Fibroblast of skin of left biceps (primary cell): ENCODE measurements around the gene KLHDC9.

Experiments
- DNase-seq, 2 experiments: peaks; one replicate each; pipeline ENCODE4 v3.0.0-alpha.2; 2013; ENCODE audit warnings: low read depth in 2 of 2

The KLHDC9 gene

DNA sequence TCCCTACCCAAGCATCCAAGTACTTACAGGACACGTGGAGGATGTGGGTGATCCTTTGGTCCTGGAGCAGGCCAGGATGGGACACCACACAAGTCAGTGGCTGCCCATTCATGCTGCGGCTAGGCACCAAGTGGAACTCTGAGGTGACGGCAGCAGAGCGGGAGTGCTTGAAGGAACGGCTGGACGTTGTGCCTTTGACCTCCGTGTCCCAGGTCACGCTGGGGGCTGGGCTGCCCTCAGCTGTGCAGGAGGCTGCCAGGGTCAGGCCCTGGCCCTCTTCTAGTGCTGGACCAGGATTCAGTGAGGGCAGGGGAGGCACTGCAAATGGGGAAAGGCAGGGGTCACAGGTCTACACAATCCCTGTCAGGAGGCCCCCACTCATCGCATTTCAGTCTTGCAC is 20.7 kb upstream of the KLHDC9 start:
- DNase-seq: no peak

DNA sequence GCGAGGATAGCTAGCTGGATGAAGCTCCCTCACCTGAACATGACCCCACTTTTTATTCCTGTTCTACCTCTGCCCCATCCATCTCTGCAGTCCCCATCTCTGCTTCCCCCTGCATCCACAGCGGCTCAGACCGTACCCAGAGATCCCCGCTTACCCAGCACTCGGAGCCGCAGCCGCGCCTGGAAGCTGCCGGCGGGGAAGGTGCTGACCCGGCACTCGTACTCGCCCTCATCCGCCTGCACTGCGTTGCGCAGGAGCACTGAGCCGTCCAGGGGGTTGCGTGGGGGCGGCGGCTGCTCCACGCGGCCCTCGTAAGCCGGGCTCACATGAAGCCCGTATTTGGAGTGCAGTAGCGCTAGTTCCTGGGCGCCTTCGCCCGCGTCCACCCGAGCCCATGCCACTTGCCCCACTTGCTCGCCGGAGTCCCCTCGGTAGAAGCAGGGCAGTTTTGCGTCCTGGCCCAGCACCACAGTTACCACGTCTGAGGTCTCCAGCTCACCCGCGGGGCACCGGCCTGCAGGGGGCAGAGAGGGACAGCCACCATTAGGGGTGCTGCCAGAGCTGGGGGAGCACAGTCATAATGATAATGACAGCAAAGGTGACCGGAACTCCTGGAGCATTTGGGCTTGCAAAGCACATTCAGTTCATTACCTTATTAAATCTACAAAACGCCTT is 18.6 kb upstream of the KLHDC9 start:
- no peak for DNase-seq

DNA sequence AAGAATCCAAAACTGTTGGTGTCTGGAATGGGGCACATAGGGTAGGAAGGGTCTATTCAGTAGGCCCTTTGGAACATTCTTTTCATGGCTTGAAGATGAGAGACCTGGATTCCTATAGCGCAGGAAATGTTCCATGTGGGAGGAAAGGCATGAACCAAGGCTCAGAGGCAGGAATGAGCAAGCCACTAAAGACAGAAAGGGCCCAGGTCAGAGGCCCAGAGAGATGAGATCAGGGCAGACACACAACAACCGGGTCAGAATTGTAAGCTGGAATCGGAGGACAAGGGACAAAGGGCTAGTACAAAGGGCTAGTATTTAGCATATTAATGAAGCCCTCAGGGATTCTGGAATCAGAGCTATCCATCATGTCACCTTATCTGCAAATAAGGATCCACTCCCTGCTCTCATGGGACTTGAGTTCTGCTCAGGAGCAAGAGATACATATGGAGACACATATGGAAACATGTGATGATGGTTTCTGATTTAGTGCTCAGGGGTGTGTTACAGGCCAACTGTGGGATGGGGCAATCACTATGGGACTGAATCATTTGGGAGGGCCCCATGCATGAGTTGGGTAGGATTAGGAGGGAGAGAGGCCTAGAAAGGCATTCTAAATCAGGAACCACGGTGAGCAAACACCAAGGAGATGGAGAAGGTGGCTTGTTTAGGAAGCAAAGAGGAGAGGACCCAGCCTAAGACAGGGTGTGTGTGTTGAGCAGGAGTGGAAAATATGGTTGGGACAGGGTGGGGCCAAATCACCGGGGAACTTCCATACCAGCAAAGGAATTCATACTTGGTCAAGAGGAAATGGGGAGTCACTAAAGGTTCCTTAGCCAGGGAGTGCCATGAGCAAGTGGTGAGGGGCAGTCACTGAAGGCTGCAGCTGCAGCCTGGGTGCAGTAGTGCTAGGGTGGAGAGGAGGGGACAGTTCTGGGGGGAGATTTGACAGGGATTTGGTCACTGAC is 17.4 kb upstream of the KLHDC9 start:
- DNase-seq: no peak

DNA sequence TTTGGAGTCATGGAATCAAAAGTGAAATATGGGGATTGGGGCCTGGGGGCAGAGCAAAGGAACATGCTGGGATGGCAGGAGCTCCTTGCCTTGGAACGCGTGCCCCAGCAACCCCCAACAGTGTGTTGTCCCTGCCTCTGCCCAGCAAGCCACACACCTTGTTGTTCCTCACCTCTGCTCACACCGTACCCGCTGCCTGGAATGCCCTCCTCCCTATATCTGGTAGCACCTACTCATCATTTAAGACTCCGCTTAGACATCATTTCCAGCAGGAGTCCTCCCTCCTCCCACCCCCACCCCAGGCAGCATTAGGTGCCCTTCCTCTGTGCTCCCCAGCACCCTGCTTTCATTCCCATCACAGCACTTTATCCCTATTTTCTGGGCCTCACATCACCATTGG is 16.6 kb upstream of the KLHDC9 start:
- DNase-seq: no peak

DNA sequence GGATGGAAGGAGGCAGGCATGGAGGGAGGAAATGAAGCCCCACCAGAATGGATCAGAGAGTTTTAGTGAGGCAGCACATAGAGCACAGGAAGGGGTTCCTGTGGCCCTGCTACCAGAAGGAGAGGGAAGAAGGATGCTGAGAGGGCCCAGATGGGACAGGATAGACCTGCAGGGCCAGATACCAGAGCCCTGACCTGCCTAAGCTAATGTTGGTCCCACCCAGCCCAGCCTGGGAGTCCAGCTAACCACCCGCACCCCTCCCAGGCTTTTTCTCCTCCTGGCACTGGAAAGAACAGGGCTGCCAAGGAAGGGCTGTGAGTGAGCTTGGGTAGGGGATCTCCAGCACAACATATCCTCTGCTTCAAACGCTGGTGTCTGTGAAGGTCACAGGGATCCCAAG is 15.7 kb upstream of the KLHDC9 start:
- no peak for DNase-seq

DNA sequence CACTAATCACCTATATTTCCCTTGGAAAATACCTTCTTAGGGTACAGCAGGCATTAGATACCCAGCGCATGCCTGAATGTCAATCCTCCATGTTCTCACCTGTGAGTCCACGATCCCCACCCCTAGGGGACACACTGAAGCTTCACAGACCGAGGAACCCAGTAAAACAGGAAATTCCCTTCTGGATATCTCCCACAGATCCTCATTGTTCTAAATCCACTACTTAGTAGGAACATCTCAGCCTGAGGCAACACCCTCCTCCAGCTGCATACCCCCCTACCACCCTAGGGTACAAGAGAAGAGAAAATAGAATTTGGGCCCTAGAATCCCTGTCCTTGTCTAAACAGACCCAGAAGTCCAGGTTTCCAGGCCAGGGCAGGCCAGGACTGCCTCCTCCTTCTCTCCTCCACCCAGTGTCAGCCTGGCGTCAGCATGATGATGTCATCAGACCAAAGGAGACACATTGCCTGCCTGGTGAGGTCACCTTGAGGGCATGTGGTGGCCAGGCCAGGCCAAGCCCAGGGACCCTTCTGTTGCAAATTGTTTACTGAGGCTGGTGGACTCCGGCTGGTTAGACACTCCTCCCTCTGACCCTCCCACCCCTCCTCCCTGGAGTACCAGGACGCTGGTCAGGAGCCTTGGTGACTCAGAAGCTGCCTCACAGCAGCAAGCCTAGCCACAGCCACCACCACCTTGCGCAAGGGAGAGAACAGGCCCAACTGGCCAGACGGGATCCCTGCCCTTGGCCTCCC is 15.0 kb upstream of the KLHDC9 start:
- DNase-seq: no peak

DNA sequence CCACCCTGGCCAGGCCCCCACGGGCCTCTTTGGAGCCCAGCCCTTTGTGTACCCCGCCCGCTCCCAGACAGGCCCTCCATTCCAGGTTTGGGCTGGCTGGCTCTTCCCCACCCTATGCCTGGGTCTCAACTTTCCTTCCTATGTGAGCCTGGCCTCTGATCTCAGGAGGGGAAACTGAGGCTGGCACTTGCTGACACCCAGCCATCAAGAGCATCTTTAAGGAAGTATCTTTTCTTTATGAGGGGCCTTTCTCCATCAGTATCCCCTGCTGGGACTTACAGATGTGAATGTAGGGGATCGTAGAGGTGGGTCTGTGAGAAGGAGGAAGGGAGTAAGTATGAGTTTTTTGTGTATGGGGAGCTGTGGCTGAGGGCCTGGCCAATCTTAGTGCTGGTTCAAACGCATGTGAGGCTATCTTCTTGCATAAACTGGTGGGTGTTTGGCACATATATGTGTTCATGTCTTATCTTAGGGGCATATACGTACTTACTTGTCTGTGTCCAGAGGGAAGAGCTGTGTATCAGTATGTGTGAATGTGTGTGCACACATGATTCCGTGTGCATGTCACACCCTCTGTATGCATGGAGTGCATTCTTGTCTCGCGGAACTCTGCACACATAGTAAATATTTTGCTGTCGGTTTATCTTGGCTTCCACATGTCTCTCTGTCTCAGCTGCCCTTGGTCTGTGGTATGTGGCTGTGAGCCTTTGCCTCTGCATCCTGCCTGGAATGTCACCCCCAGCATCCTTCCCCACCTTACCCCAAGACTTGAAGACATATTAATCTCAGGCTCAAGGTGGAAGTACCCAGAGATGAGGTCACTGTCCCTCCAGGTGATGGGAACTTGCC is 14.2 kb upstream of the KLHDC9 start:
- no peak for DNase-seq

DNA sequence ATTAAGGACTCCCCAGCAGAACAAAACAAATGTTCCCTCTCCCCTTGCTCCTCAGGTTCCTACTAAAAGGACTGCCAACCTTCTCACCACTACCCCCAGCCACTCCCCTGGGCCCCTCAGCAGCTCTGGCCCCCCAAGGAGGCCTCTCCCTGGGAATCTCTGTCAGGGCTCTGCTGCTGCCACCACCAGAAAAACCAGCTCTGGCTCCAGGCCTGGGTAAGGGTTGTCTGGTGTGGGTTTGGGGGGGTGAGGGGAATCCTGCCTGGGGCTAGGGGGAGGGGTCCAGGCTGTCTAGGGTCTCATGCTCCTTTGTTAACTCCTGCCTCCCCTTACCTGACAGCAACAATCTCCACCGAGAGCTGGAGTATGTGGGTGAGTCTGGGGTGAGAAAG is 13.6 kb upstream of the KLHDC9 start:
- DNase-seq: no peak

DNA sequence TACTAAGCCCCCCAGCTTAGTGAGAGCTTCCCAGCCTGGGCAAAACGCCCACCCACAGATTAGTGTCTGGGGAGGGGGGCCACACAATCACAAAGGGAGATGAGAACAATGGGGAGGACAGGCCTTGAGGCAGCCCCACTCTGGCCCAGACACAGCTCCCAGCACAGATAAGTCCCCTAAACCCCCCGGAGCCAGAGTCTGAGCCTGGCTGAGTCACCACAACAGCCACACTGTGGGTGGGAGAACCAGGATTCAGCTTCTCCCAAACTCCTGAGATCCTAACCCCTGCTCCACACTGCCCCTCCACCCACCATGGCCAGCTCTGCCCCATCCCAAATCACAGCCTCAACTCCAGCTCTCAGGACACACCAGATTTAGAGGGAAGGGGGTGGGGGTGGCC is 13.0 kb upstream of the KLHDC9 start:
- no peak for DNase-seq

DNA sequence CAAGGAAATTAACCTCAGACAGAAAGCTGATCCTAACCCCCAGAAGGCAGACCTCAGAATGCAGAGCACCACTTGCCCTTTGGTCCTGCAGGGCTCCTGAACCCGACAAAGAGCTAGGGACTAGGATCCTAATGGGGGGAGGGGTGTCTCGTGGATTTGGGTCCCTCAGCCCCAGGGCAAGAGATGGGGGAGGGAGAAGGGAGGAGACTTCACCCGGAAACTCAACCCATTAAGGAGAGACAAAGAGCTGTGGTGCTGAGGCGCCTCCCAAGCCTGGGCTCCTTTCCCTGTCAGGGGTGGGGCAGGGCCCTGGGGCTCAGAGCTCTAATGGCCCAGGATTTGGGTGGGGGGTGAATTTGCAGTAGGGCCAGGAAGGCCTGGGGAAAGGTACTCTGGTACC is 11.7 kb upstream of the KLHDC9 start:
- no peak for DNase-seq

DNA sequence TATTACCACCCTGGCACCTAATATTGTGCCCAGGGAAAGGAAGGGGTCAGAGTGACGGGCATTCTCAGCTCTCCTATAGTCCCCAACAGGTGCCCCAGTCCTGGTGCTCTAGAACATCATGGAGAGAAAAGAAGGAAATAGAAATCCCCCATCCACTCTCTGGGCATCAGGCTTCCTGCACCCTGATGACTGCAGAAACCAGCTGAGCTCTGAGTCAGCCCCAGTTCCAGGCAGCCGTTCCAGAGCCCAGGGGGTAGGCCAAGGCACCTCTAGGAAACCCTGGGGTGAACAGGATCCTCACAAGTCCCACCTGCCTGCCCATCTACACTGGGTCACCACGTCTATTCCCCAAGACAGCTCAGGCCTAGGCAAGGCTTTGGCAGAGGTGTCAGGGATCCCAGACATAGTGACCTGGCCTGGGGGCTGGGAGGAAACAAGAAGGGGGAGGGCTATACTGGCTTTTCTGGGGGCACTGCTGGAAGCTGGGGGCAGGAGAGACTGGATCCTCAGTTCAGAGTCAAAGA is 9.5 kb upstream of the KLHDC9 start:
- DNase-seq: no peak

DNA sequence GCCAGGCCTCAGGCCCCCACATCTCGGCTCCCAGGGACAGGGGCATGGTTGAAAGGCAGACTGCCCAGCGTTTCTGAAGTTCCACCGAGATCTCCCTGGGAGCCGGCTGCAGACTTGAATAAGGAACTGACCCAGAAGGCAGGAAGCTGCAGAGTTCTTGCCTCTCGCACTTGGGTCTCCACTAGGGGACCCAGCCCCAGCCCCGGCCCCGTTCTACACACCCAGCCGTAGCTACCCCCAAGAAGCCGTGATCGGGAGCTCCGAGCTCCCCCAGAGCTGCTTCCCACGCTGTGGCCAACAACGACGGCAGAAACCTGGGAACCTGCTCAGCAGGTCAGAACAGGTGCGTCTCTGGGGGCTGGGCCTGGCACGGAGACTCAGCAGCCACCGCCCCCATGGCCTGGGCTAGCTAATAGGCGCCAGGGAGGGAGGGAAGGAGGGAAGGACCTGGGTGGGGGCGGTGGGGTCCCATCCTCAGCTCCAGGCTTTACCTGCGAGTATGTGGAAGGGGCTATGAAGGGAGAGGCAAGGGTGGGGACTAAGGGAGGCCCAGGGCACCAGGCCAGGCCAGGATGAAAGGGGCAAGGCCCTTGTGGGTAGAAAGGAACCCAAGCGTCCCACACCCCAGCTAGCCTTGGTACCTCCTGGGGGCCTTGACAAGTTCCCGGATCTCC is 8.8 kb upstream of the KLHDC9 start, which contains the start of gene NECTIN4:
NECTIN4 (minus strand) TSS at position 308 of the 674 bp plus-strand sequence; CDS start at position 46, 262 bp downstream.
- DNase-seq: no peak

DNA sequence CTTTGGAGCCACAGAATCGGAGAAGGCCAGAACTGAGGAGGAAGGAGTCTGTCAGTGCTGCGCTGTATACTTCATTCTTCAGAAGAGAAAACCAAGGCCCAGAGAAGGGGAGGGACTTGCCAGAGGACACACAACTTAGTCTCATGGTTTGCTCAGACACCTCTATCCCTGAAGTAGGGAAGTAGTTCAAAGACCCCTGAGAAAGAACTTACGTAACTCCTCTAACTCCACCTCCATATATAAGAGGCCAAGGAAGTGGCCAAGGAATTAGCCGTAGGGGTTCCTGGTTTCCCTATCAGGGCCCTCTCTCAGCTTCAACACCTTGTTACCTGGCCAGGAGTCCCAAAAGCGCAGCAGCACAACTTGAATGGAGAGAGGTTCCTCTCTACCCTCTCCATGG is 8.2 kb upstream of the KLHDC9 start:
- no peak for DNase-seq

DNA sequence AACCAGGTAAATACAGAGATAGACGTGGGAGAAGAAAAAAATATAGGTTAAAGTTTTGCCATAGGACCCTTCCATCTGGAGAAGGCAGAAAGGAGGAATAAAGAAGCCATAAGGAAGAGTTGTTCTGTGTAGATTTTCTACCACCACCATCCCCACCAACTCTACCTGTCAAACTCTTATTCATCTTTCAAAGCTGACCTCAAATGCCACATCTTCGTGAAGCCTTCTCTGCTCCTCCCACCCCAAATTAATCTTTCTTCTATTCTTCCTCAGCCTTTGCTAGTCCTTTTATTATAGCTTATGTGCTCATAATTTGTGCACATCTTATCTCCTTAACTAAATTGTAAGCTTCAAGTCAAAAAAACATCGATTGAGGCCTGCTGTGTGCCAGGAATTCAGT is 7.5 kb upstream of the KLHDC9 start:
- DNase-seq: no peak

DNA sequence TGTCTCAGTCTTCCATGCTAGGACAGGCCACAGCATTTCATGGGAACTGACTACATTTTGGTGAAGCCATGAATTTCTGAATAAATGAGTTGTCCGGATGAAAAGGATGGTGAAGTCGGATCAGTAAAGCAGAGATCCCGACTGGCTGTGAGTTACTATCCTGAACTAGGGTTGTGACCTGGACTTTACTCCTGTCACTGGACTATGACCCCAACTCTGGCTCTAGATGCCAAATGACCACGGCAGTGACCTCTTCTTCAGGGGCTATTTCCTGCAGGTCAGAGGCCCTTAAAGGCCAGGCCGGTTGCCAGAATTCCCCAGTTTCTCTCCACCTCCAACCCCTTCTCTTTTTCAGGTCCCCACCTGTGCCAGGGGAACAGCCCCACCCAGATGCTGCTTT is 7.1 kb upstream of the KLHDC9 start:
- DNase-seq: no peak

DNA sequence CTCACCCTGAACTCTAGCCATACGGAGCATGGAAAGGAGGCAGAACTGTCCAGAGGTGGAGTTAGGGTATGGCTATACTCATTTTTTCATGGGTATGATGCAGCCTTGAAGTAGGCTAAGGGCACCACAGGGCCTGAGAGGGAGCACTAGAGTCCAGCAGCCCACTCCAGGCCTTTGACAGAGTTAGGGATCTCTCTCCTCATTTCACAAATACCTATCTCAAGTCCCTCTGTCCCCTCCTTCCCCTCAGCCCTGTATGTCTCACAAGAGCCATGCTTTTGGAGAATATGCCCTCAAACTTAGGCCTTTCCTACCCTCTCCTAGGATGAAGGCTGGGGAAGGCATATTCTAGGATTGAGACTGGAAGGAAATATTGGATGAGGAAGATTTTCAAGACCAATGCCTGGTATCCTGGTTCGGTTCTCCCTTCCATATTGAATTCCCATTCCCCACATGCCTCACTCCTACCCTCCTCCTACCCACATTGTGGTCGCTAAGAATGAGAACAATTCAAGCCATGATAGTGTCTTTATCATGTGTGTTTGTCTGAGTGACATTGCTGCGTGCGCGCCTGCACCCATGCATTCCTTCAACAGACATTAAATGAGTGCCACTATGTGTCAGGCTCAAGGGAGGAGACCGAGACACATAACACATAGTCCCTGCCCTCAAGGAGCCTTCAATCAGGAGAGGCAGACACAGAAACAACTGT is 6.2 kb upstream of the KLHDC9 start:
- DNase-seq: no peak

DNA sequence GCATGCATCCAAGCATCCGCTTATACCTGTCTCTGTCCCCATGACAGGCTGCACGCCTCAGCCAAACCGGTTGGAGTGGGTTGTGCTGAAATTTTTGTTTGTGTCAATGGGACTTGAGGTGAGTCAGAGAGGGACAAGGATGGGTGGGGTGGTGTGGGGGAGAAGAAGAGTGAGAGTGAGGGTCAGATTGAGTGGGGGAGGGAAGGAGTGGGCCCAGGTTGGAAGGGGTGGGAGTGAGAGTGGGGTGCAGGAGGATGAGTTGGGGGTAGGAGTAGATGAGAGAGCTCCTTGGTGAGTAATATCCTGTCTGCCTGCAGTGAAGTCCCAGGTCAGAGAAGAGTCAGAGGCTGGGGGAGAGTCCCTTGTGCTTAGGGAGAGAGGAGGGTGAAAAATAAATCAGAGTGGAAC is 5.5 kb upstream of the KLHDC9 start:
- DNase-seq: no peak

DNA sequence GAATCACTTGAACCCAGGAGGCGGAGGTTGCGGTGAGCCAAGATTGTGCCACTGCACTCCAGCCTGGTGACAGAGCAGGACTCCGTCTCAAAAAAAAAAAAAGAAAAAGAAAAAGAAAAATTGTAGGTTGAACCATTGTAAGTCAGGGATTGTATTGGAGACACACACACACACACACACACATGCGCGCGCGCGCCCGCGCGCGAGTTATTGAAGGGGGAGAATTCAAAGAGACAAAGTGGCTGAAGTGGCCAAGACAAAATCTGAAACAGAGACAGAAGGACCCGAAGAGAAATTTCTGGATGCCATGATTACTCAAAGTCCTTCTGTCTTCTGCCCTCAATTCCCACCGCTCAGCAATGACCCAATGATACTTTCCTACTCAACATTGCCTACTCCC is 3.7 kb upstream of the KLHDC9 start:
- DNase-seq: no peak

DNA sequence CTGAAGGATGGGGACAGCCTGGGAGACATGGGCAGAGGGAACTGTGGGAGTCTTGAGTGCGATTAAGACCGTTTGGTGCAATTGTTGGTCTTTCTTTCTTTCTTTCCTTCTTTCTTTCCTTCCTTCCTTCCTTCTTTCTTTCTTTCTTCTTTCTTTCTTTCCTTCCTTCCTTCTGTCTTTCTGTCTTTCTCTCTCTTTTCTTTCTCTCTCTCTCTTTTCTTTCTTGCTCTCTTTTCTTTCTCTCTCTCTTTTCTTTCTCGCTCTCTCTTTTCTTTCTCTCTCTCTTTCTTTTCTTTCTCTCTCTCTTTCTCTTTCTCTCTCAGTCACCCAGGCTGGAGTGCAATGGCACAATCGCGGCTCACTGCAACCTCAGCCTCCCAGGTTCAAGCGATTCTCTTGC is 2.9 kb upstream of the KLHDC9 start:
- DNase-seq: no peak

DNA sequence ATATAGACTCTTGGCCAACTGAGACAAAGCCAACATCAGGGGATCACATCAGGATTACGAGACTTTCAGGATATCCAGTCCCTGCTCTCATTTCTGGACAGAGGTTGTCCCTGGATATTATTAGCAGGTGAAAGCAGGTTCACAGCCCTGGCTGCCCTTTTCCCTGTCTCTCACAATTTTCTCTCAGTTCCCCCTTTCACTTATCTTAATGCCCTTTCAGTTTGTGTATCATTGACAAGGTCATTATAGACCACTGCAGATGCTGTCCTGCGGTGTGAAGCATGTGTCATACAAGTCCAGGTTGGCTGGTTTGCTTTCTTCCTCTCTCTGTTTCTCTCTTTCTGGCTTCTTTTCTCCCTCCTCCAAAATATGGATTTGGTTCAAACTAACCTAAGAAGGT is 2.1 kb upstream of the KLHDC9 start:
- DNase-seq: no peak
